Measurements from ENCODE around the gene CTNND2.
"Not testable (repeated sequence)": the region's sequence is repeated elsewhere in the genome, so short reads cannot be mapped to it uniquely, and the experiment has no call there.

The CTNND2 gene

GRCh38 chr5:11619339-11620024 lies 284.8 kb downstream of the CTNND2 start:
- no peaks in the 10 kb centered on the region for H3K27me3 ChIP-seq (replicated peaks; ENCODE audit: control insufficient read depth, insufficient read depth, low read length)

GRCh38 chr5:11617080-11617479 lies 287.2 kb downstream of the CTNND2 start:
- Histone ChIP-seq H3K4me3 (replicated peaks; ENCODE audit: low read depth, low read length) (no peak overlapping the region), H3K27me3 (replicated peaks; ENCODE audit: control insufficient read depth, insufficient read depth, low read length) (no peaks in the 10 kb centered on the region), H3K36me3 (ENCODE audit: control insufficient read depth, insufficient read depth, low read length) (no peaks in the 10 kb centered on the region)
- DNase-seq (ENCODE audit: extremely low read depth, insufficient read length) = no peak
- TF ChIP-seq CTCF (IDR thresholded peaks at IDR 0.05; ENCODE audit: insufficient read depth, low read length, poor library complexity, severe bottlenecking) = no peak

More at GRCh38 chr5:11619339-11620024, 284.8 kb downstream of the CTNND2 start:
- no peak for TF ChIP-seq CTCF (IDR thresholded peaks at IDR 0.05; ENCODE audit: insufficient read depth, low read length, poor library complexity, severe bottlenecking)
- DNase-seq (ENCODE audit: extremely low read depth, insufficient read length) = no peak
- Histone ChIP-seq H3K4me3 (replicated peaks; ENCODE audit: low read depth, low read length) (no peak overlapping the region), H3K36me3 (ENCODE audit: control insufficient read depth, insufficient read depth, low read length) (no peaks in the 10 kb centered on the region)

GRCh38 chr5:11616624-11617023 lies 287.6 kb downstream of the CTNND2 start:
- not testable (repeated sequence) for H3K36me3 ChIP-seq (ENCODE audit: control insufficient read depth, insufficient read depth, low read length); H3K27me3 ChIP-seq (replicated peaks; ENCODE audit: control insufficient read depth, insufficient read depth, low read length); H3K4me3 ChIP-seq (replicated peaks; ENCODE audit: low read depth, low read length); DNase-seq (ENCODE audit: extremely low read depth, insufficient read length)

- no peaks in the 10 kb centered on the region for H3K27me3 ChIP-seq (replicated peaks; ENCODE audit: control insufficient read depth, insufficient read depth, low read length)
- no peaks in the 10 kb centered on the region for H3K36me3 ChIP-seq (ENCODE audit: control insufficient read depth, insufficient read depth, low read length)
- TF ChIP-seq CTCF (IDR thresholded peaks at IDR 0.05; ENCODE audit: insufficient read depth, low read length, poor library complexity, severe bottlenecking) = no peak
- no peak overlapping the region for H3K4me3 ChIP-seq (replicated peaks; ENCODE audit: low read depth, low read length)
- DNase-seq (ENCODE audit: extremely low read depth, insufficient read length) = no peak
These were observed 293.2 kb downstream of the CTNND2 start for GRCh38 chr5:11611011-11611410.

- DNase-seq (ENCODE audit: extremely low read depth, insufficient read length) = no peak
- no peak for TF ChIP-seq CTCF (IDR thresholded peaks at IDR 0.05; ENCODE audit: insufficient read depth, low read length, poor library complexity, severe bottlenecking)
- Histone ChIP-seq H3K4me3 (replicated peaks; ENCODE audit: low read depth, low read length) (no peak overlapping the region), H3K27me3 (replicated peaks; ENCODE audit: control insufficient read depth, insufficient read depth, low read length) (no peaks in the 10 kb centered on the region), H3K36me3 (ENCODE audit: control insufficient read depth, insufficient read depth, low read length) (no peaks in the 10 kb centered on the region)
These were observed 294.5 kb downstream of the CTNND2 start for GRCh38 chr5:11609570-11610303.

GRCh38 chr5:11608530-11608929 lies 295.7 kb downstream of the CTNND2 start:
- Histone ChIP-seq H3K4me3 (replicated peaks; ENCODE audit: low read depth, low read length) (no peak overlapping the region), H3K36me3 (ENCODE audit: control insufficient read depth, insufficient read depth, low read length) (no peaks in the 10 kb centered on the region), H3K27me3 (replicated peaks; ENCODE audit: control insufficient read depth, insufficient read depth, low read length) (no peaks in the 10 kb centered on the region)
- no peak for DNase-seq (ENCODE audit: extremely low read depth, insufficient read length)
- TF ChIP-seq CTCF (IDR thresholded peaks at IDR 0.05; ENCODE audit: insufficient read depth, low read length, poor library complexity, severe bottlenecking) = no peak
